Measurements from ENCODE around the gene PQBP1. TPM values are rescaled to one million over a fixed set of nuclear protein-coding genes. Genes with fewer than 3 reads are reported as not detected.

The PQBP1 gene
- total RNA-seq, 1 experiment from 2014 or later: 126 TPM

DNA sequence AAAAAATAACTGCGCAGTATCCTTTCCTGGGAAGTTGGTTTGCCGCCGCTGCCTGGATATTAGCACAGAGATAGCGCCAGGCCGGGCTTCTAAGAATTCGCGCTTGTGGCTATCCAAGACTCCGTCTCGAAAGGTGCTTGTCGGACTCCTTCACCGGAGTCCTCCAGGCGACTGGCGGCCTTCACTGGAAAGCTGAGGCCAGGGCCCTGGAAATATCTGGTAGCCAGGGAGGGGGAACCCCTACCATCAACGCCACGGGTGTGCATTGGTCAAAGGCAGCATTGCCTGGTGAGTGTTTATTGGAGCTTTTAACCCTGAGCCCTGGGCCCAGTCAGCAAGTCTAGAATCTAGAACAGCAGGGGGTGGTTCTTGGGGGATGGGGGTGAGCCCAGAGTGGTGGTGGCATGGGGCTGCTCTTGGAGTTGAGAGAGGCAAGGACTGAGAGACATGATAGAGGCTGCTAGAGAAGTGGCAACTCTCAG is 21.7 kb downstream of the PQBP1 start:
- H3K4me3 Mint-ChIP-seq (ENCODE audit: unreplicated experiment): peak overlapping the region; percentile 94
- no TSS peak for BruUV-seq (replicated peaks)
- H3K27me3 Mint-ChIP-seq (ENCODE audit: insufficient read depth, unreplicated experiment): no peaks in the 10 kb centered on the region
- H3K9me3 Mint-ChIP-seq (ENCODE audit: unreplicated experiment): no peaks in the 10 kb centered on the region
- peaks cover 21% of the 10 kb centered on the region for H3K36me3 Mint-ChIP-seq (ENCODE audit: insufficient read depth, unreplicated experiment)
- no peak for DNase-seq (ENCODE audit: unreplicated experiment)
- intact Hi-C loops (cut with micrococcal nuclease): loop anchor here (2.0 to 5.0 kb wide), 3 partner anchors 39 to 123 kb away; partner anchors contain the start of genes HDAC6 and TFE3
- H3K4me1 Mint-ChIP-seq (ENCODE audit: insufficient read depth, unreplicated experiment): peaks cover 15% of the 10 kb centered on the region
- TF ChIP-seq, protein P1, sequence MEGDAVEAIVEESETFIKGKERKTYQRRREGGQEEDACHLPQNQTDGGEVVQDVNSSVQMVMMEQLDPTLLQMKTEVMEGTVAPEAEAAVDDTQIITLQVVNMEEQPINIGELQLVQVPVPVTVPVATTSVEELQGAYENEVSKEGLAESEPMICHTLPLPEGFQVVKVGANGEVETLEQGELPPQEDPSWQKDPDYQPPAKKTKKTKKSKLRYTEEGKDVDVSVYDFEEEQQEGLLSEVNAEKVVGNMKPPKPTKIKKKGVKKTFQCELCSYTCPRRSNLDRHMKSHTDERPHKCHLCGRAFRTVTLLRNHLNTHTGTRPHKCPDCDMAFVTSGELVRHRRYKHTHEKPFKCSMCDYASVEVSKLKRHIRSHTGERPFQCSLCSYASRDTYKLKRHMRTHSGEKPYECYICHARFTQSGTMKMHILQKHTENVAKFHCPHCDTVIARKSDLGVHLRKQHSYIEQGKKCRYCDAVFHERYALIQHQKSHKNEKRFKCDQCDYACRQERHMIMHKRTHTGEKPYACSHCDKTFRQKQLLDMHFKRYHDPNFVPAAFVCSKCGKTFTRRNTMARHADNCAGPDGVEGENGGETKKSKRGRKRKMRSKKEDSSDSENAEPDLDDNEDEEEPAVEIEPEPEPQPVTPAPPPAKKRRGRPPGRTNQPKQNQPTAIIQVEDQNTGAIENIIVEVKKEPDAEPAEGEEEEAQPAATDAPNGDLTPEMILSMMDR (IDR thresholded peaks at IDR 0.05; ENCODE audit: unreplicated experiment): no peak
- ChIA-PET POLR2A (interaction anchor here (0.5 to 1.9 kb wide), 9 partner anchors 19 to 960 kb away, joined by 3 to 7 read pairs (median 4); partner anchors contain the start of genes HDAC6, PQBP1, TIMM17B and USP27X), CTCF (interaction anchor here (0.6 to 0.9 kb wide), 2 partner anchors 28 to 124 kb away, joined by 4 to 5 read pairs; partner anchors contain the start of gene TFE3)
- H3K27ac Mint-ChIP-seq (ENCODE audit: low read depth, unreplicated experiment): peak overlapping the region; percentile 64

DNA sequence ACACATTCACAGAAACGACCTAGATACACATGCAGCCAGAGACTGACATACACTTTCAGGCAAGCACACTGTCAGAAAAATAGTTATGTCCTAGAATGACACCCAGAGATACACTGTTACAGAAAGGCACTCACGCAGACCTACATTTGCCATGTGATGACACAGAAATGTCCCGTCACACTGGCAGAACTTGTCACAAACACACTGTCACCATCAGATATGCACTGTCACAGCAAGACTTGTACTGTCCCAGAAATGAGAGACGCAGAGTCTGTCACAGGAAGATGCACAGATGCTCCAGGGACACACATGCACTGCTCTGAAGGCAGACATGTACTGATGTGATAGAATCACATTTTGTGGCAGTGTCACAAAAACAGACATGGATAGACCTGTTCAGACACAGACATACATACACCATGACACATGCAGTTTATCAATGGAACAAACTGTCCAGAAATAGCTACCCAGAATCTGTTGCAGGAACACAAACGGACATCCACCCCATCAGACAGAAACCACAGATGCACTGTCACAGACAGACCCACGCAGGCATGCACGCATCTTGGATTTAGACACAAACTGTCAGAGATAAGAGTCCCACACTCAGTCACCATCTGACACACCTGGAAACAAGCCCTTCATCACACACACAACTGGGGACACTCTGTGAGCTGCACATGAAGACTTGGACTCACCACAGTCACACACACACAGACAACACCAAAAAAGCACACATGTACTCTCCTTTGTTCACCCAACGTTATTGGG is 22.4 kb downstream of the PQBP1 start:
- peak overlapping the region; percentile 64 for H3K27ac Mint-ChIP-seq (ENCODE audit: low read depth, unreplicated experiment)
- CTCF ChIA-PET: interaction anchor here (0.6 to 0.9 kb wide), 2 partner anchors 28 to 146 kb away, joined by 3 to 5 read pairs; no protein-coding TSS in a partner anchor

DNA sequence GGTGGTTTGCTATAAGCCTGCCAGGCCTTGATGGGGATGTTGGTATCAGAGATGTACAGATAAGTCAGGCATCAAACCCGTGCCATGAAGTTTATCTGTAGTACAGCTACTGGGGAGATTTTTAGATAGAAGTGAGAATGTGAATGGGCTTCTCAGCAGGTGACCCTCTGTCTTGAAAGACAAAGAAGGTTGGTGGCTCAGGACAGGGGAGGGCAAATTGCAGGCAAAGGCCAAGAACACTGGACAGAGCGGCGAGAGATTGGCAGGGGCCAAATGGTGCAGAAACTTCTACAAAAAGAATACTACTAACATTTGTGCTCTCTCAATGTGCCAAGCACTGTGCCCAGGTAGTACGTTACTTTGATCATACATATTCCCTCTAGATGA is 23.0 kb downstream of the PQBP1 start:
- intact Hi-C loops (cut with micrococcal nuclease): no loop called here
- no peaks in the 10 kb centered on the region for H3K9me3 Mint-ChIP-seq (ENCODE audit: unreplicated experiment)
- no peaks in the 10 kb centered on the region for H3K27me3 Mint-ChIP-seq (ENCODE audit: insufficient read depth, unreplicated experiment)
- ChIA-PET CTCF (interaction anchor here (0.6 kb wide), 1 partner anchor 145 kb away, joined by 3 read pairs; no protein-coding TSS in a partner anchor), POLR2A (interaction anchor here (1.7 to 1.9 kb wide), 3 partner anchors 9 to 23 kb away, joined by 4 to 7 read pairs (median 6); partner anchors contain the start of genes PQBP1, SLC35A2 and TIMM17B)
- TF ChIP-seq, protein P1 (IDR thresholded peaks at IDR 0.05; ENCODE audit: unreplicated experiment): no peak
- BruUV-seq (replicated peaks): no TSS peak
- peaks cover 30% of the 10 kb centered on the region for H3K36me3 Mint-ChIP-seq (ENCODE audit: insufficient read depth, unreplicated experiment)
- no peak overlapping the region for H3K4me3 Mint-ChIP-seq (ENCODE audit: unreplicated experiment)
- DNase-seq (ENCODE audit: unreplicated experiment): no peak
- H3K27ac Mint-ChIP-seq (ENCODE audit: low read depth, unreplicated experiment): no peak overlapping the region
- H3K4me1 Mint-ChIP-seq (ENCODE audit: insufficient read depth, unreplicated experiment): peaks cover 15% of the 10 kb centered on the region

More for the DNA sequence above, 22.4 kb downstream of the PQBP1 start:
- peak overlapping the region; percentile 94 for H3K4me3 Mint-ChIP-seq (ENCODE audit: unreplicated experiment)
- BruUV-seq (replicated peaks): no TSS peak
- H3K36me3 Mint-ChIP-seq (ENCODE audit: insufficient read depth, unreplicated experiment): peaks cover 24% of the 10 kb centered on the region
- DNase-seq (ENCODE audit: unreplicated experiment): no peak
- POLR2A ChIA-PET: interaction anchor here (1.0 to 1.9 kb wide), 6 partner anchors 18 to 183 kb away, joined by 3 to 7 read pairs (median 4); partner anchors contain the start of genes HDAC6, PQBP1 and TIMM17B
- TF ChIP-seq, protein P1 (IDR thresholded peaks at IDR 0.05; ENCODE audit: unreplicated experiment): no peak
- no peaks in the 10 kb centered on the region for H3K9me3 Mint-ChIP-seq (ENCODE audit: unreplicated experiment)
- H3K4me1 Mint-ChIP-seq (ENCODE audit: insufficient read depth, unreplicated experiment): peaks cover 15% of the 10 kb centered on the region
- intact Hi-C loops (cut with micrococcal nuclease): loop anchor here (2.0 to 5.0 kb wide), 3 partner anchors 39 to 122 kb away; partner anchors contain the start of genes HDAC6 and TFE3
- no peaks in the 10 kb centered on the region for H3K27me3 Mint-ChIP-seq (ENCODE audit: insufficient read depth, unreplicated experiment)

DNA sequence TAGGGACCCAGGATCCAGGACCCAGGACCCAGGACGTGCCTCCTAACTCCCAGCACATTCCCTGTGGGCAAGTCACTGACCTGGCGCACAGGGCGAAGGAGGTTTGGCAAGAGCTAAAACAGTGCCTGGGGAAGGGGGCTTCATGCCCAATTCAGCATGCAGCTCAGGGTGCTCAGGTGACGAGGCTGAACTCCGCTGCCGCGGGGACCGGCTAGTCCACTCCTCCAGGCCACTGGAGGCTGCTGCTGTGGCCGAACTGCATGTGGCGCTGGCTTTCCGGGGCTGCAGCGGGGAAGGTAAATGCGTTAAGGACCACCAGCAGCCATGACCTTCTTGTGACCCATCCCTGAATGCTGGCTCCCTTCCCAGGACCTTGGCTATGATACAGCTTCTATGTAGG is 26.0 kb downstream of the PQBP1 start:
- H3K4me3 Mint-ChIP-seq (ENCODE audit: unreplicated experiment): no peak overlapping the region
- BruUV-seq (replicated peaks): no TSS peak
- ChIA-PET CTCF (interaction anchor here (0.6 to 0.7 kb wide), 2 partner anchors 30 to 915 kb away, joined by 3 read pairs; no protein-coding TSS in a partner anchor), POLR2A (no interaction called here)
- peaks cover 33% of the 10 kb centered on the region for H3K36me3 Mint-ChIP-seq (ENCODE audit: insufficient read depth, unreplicated experiment)
- no peak for DNase-seq (ENCODE audit: unreplicated experiment)
- H3K4me1 Mint-ChIP-seq (ENCODE audit: insufficient read depth, unreplicated experiment): peaks cover 10% of the 10 kb centered on the region
- intact Hi-C loops (cut with micrococcal nuclease): no loop called here
- no peak overlapping the region for H3K27ac Mint-ChIP-seq (ENCODE audit: low read depth, unreplicated experiment)
- H3K27me3 Mint-ChIP-seq (ENCODE audit: insufficient read depth, unreplicated experiment): no peaks in the 10 kb centered on the region
- H3K9me3 Mint-ChIP-seq (ENCODE audit: unreplicated experiment): no peaks in the 10 kb centered on the region
- TF ChIP-seq, protein P1 (IDR thresholded peaks at IDR 0.05; ENCODE audit: unreplicated experiment): no peak
